Chondrocyte (in vitro differentiated cells): ENCODE data around the gene NSUN2. TPM values are rescaled to one million over a fixed set of nuclear protein-coding genes. Genes with fewer than 3 reads are reported as not detected.

Source experiments
- DNase-seq: peaks from one replicate; pipeline ENCODE4 v3.0.0; 2021; ENCODE audit warnings: mixed read lengths, low spot score
- H3K27ac Mint-ChIP-seq: one replicate; pipeline ENCODE4 v1.8.0; 2021; ENCODE audit warnings: mild to moderate bottlenecking, moderate library complexity, mixed read lengths; ENCODE audit not compliant: unreplicated experiment
- H3K27me3 Mint-ChIP-seq: 2 replicates; pipeline ENCODE4 v1.8.0; 2021; ENCODE audit warnings: low read depth, mixed read lengths
- H3K36me3 Mint-ChIP-seq: 2 replicates; pipeline ENCODE4 v1.8.0; 2021; ENCODE audit warnings: low read depth, mixed read lengths
- H3K4me1 Mint-ChIP-seq: 2 replicates; pipeline ENCODE4 v1.8.0; 2021; ENCODE audit warnings: low read depth, mild to moderate bottlenecking, mixed read lengths
- H3K4me3 Mint-ChIP-seq: one replicate; pipeline ENCODE4 v1.8.0; 2021; ENCODE audit warnings: mild to moderate bottlenecking, moderate library complexity, mixed read lengths; ENCODE audit not compliant: unreplicated experiment
- H3K9me3 Mint-ChIP-seq: 2 replicates; pipeline ENCODE4 v1.8.0; 2021; ENCODE audit warnings: low read depth, mixed read lengths
- CTCF ChIP-seq: fragments of 200-600 bp; sonication (generic); IDR thresholded peaks from 2 replicates; pipeline ENCODE4 v1.5.0; 2021; ENCODE audit warnings: antibody characterized with exemption, mild to moderate bottlenecking, moderate library complexity
- total RNA-seq: library from RNA; stranded (reverse); gene quantifications from 3 replicates; pipeline ENCODE4 v1.2.1, GENCODE V29; 2021

NSUN2 gene
- total RNA-seq, 1 donor from 2014 or later = 48.7 TPM

- DNase-seq = no peak
- H3K36me3 Mint-ChIP-seq = no peaks in the 10 kb centered on the region
- no peak overlapping the region for H3K27ac Mint-ChIP-seq
- no peaks in the 10 kb centered on the region for H3K9me3 Mint-ChIP-seq
- H3K4me1 Mint-ChIP-seq = no peaks in the 10 kb centered on the region
- no peak overlapping the region for H3K4me3 Mint-ChIP-seq
- H3K27me3 Mint-ChIP-seq = peaks cover 25% of the 10 kb centered on the region
- TF ChIP-seq CTCF = no peak
Measured at GRCh38 chr5:6568889-6569288, 64.0 kb downstream of the NSUN2 start.

- Mint-ChIP-seq H3K27ac (no peak overlapping the region), H3K9me3 (no peaks in the 10 kb centered on the region), H3K27me3 (peaks cover 28% of the 10 kb centered on the region), H3K4me3 (no peak overlapping the region), H3K36me3 (no peaks in the 10 kb centered on the region), H3K4me1 (no peaks in the 10 kb centered on the region)
- TF ChIP-seq CTCF = no peak
- DNase-seq = no peak
Measured at GRCh38 chr5:6568383-6568782, 64.5 kb downstream of the NSUN2 start.

- Mint-ChIP-seq H3K27ac (no peak overlapping the region), H3K36me3 (no peaks in the 10 kb centered on the region), H3K4me1 (no peaks in the 10 kb centered on the region), H3K9me3 (no peaks in the 10 kb centered on the region), H3K4me3 (no peak overlapping the region), H3K27me3 (peaks cover 26% of the 10 kb centered on the region)
- no peak for DNase-seq
- no peak for TF ChIP-seq CTCF
Measured at GRCh38 chr5:6567835-6568234, 65.0 kb downstream of the NSUN2 start.

- H3K9me3 Mint-ChIP-seq = no peaks in the 10 kb centered on the region
- H3K36me3 Mint-ChIP-seq = no peaks in the 10 kb centered on the region
- DNase-seq = no peak
- TF ChIP-seq CTCF = no peak
- H3K27me3 Mint-ChIP-seq = peaks cover 26% of the 10 kb centered on the region
- no peak overlapping the region for H3K4me3 Mint-ChIP-seq
- no peaks in the 10 kb centered on the region for H3K4me1 Mint-ChIP-seq
- no peak overlapping the region for H3K27ac Mint-ChIP-seq
Measured at GRCh38 chr5:6567068-6567467, 65.8 kb downstream of the NSUN2 start.

GRCh38 chr5:6565492-6565891, 67.4 kb downstream of the NSUN2 start:
- DNase-seq = no peak
- Mint-ChIP-seq H3K27ac (no peak overlapping the region), H3K36me3 (no peaks in the 10 kb centered on the region), H3K4me1 (no peaks in the 10 kb centered on the region), H3K27me3 (peaks cover 26% of the 10 kb centered on the region), H3K9me3 (peaks cover 4% of the 10 kb centered on the region), H3K4me3 (no peak overlapping the region)
- no peak for TF ChIP-seq CTCF
